ENCODE data around the gene PRSS36.
A peak's percentile ranks its signal among the peaks of the same experiment; 100 is the strongest.
"Not testable (repeated sequence)": the region's sequence is repeated elsewhere in the genome, so short reads cannot be mapped to it uniquely, and the experiment has no call there.

PRSS36 gene

GRCh38 chr16:31120129-31120528 lies 29.7 kb downstream of the PRSS36 start:
- DNase-seq: no peak

- DNase-seq: no peak
Observed at GRCh38 chr16:31118223-31119155, 31.4 kb downstream of the PRSS36 start.

- DNase-seq: peak; percentile 94 to 98 (median 97)
Observed at GRCh38 chr16:31117384-31118222, 32.3 kb downstream of the PRSS36 start, which contains the start of gene KAT8. Gene KAT8, plus strand, starts transcription at chr16:31117664. Its CDS starts 18 bp downstream, at chr16:31117682.

- no peak for DNase-seq
Observed at GRCh38 chr16:31114468-31114867, 35.4 kb downstream of the PRSS36 start.

- no peak for DNase-seq
Observed at GRCh38 chr16:31113121-31114120, 36.4 kb downstream of the PRSS36 start.

- DNase-seq: no peak
Observed at GRCh38 chr16:31112711-31113110, 37.2 kb downstream of the PRSS36 start.

GRCh38 chr16:31111881-31112466 lies 37.9 kb downstream of the PRSS36 start:
- DNase-seq: no peak

- no peak for DNase-seq
Observed at GRCh38 chr16:31110106-31111034, 39.5 kb downstream of the PRSS36 start.

GRCh38 chr16:31109622-31110021 lies 40.2 kb downstream of the PRSS36 start:
- DNase-seq: no peak

- DNase-seq: no peak
Observed at GRCh38 chr16:31108794-31109558, 40.9 kb downstream of the PRSS36 start.

- DNase-seq: peak in 4 of 5 donors; percentile 19 to 80 (median 39)
Observed at GRCh38 chr16:31108035-31108793, 41.7 kb downstream of the PRSS36 start, which contains the start of gene BCKDK. Gene BCKDK, plus strand, starts transcription at chr16:31108386. Its CDS starts 838 bp downstream, at chr16:31109224.

GRCh38 chr16:31107465-31107867 lies 42.4 kb downstream of the PRSS36 start:
- peak in 1 of 5 donors; percentile 43 for DNase-seq

GRCh38 chr16:31106509-31107464 lies 43.1 kb downstream of the PRSS36 start:
- no peak for DNase-seq

GRCh38 chr16:31105677-31106213 lies 44.1 kb downstream of the PRSS36 start:
- peak; percentile 46 to 78 (median 63) for DNase-seq

GRCh38 chr16:31100876-31101641 lies 48.8 kb downstream of the PRSS36 start:
- not testable (repeated sequence) for DNase-seq

- DNase-seq: no peak
Observed at GRCh38 chr16:31099860-31100638, 49.8 kb downstream of the PRSS36 start.
